NCI-H460 (cell line): ENCODE data around the gene FBXL4. TPM values are rescaled to one million over a fixed set of nuclear protein-coding genes. Genes with fewer than 3 reads are reported as not detected.

ENCODE experiments used
- DNase-seq: peaks from one replicate; pipeline ENCODE4 v3.0.0-alpha.2; 2016; ENCODE audit warnings: low read depth; ENCODE audit errors: extremely low read depth
- polyA plus RNA-seq: library from polyadenylated mRNA; depleted of rRNA; stranded (reverse); fragments of >200 nt; gene quantifications from 2 replicates; pipeline ENCODE4 v1.2.3, GENCODE V29; 2014; cell fraction: nucleus; rRNA removed
- total RNA-seq: library from RNA; depleted of rRNA; stranded (reverse); fragments of >200 nt; shearing (Covaris generic); gene quantifications from 2 replicates; pipeline ENCODE4 v1.2.3, GENCODE V29; 2014; rRNA removed

The FBXL4 gene
- 15.4 and 16.7 TPM in 2 replicates for total RNA-seq
- polyA plus RNA-seq = 9.5 and 12.3 TPM in 2 replicates

DNA sequence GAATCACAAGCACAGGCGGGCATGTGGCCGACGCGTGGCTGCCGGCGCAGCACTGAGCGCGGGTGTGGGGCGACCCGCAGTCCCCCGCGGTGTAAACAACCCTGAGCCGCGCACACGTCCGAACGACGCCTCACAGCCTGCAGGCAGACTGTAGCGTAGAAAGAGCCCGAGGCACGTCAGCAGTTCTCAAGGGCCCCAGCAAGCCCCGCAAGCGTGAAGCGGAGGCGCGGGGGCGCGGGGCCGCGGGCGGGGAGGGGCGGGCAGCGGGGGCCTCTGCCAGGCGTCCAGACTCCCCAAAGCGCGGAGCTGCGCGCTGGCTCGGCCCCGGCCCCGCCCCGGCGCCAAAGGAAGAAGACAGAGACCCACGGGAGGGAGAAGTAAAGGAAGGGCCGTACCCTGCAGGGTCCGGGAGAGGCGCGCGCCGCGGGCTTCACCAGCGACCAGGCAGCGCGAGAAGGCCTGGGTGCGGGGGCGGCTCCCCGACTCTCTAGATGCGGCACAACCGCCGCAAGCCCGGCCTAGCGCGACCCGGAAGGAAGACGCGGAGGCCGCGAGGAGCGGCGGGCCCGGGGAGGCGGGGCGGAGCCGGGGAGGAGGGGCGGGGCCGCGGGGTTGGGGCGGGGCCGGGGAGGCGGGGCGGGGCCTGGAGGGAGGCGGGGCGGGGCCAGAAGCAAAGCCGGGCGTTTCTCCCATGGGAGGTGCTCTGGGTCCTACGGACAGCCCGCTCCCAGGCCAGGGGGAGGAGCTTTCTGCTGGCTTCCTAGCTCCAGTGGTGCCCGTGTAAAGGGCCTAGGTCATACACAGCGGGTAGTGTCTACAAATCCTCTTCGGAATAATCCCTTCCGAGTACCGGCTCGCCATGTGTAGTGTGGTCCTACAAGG lies at the start of gene FBXL4:
Gene FBXL4 (minus strand): TSS at position 536 of the 882 bp plus-strand sequence. CDS start 20,958 bp downstream, outside the sequence.
- DNase-seq = peak; percentile 84

DNA sequence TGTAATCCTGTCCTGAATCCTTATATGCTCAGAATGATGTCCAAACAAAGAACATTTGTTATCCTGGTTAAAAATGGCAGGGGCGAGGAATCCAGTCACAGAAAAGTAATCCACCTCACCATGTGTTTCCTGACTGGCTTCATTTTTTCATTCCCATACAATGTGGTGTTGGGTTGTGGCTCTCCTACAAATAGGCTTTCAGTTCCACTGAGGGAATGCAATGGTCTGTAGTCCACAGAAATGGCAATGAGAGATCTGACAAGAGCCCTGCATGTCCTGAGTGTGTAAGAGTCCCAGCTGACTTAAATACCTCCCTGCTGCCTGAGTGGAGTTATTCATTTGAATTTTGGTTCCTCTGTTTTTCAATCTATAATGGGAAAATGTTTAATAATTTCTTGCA lies 47.4 kb upstream of the FBXL4 start:
- no peak for DNase-seq

DNA sequence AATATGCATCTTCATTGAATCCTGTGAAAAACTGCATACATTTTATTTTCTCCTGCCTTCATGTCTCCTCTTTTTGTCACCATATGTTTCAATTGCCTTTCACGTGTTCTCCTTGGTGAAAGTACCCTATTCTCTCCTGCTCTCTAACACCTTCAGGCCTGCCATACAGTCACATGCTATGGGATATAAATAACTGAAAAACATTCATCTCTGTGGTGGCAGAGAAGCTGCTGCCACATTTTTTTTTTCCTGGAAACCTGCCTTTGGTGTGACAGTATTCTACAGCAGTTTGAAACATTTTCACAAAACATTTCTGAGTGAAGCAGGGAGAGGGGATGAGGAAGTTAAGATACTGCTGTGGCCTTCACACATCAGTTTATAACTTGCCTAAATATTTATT lies 44.8 kb upstream of the FBXL4 start:
- DNase-seq = no peak

DNA sequence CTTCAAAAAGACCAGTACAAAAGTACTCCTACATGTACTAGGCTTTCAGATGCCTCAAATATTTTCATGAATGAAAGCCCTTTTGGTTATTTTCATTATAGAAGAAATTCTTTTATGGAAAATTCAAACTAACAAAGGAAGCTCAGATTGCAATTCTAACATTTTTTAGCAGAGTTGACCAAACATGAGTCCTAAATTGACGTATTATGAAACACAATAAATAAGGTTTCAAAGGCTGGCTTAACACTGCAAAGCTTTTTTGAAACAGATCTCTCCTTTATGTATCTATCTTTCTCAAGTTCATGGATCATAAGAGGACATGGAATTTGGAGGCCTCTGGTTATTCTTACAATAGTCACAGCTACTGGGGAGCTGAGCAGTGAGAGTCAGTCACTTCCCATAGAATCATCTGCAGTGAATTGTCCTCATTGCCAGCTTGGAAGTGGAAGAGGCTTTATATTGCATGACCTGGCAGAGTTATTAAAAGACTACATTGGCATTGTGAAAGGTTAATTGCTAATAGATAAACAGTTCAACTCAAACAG lies 38.4 kb upstream of the FBXL4 start:
- no peak for DNase-seq

DNA sequence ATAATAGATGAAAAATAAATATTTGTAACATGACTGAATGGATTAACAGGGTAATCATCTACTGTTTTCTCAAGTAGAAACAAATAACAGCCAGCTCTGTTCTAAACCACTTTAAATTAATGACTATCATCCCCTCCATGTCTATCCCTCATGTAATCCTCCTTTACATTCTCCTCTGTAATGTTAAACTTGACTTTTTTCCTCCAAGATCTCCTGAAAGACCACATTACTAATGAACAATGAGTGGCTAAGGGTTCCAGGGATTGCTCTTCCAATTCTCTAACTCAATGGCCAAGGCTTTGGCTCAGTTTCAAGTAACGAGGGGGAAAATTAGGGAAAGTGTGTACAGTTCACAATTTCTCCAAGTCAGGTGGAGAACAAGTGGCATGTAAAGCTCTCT lies 37.6 kb upstream of the FBXL4 start:
- DNase-seq = no peak

DNA sequence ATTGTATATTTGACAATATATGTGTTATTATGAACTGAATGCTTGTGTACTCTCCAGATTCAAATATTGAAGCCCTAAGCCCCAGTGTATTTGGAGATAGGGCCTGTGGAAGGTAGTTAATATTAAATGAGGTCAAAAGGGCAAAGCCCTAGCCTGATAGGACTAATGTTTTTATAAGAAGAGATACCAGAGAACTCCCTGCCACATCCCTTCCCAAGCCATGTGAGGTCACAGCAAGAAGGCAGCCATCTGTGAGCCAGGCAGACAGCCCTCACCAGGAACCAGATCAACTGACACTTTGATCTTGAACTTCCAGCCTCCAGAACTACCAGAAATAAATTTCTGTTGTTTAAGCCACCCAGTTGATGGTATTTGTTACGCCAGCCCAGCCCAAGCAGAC lies 36.4 kb upstream of the FBXL4 start:
- no peak for DNase-seq

DNA sequence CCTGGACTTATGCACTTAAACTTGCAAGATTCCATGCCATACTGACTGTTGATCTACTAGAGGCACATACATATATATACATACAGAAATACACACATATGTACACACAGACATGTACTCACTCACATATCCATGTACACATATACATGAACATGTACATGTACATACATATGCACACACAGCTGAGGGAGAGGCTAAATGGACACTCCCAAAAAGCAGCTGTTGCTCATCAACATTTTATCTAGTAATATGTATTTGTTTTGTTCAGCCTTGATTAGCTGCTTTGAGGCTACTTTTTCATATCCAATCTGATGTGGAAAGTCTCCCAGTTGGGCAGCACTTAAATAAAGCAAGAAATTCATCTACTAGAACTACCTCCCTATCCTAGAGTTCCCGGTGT lies 33.7 kb upstream of the FBXL4 start:
- no peak for DNase-seq

DNA sequence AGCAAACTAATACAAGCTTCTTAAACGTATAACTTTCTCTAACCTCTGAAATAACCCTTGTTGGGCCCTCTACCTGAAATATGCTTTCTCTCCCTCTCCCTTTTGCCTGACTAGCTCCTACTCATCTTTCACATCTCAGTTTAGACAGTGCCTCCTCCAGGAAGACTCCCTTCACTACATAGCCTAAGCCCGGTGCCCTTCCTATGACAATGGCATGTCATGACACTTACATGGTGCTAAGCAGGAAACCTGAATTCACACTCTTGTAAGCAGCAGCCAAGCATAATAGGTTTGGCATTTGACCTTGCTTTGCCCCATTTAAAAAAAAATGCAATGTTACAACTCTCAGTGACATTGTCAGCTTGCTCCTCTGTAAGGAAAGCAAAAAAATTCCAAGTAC lies 33.1 kb upstream of the FBXL4 start:
- no peak for DNase-seq

DNA sequence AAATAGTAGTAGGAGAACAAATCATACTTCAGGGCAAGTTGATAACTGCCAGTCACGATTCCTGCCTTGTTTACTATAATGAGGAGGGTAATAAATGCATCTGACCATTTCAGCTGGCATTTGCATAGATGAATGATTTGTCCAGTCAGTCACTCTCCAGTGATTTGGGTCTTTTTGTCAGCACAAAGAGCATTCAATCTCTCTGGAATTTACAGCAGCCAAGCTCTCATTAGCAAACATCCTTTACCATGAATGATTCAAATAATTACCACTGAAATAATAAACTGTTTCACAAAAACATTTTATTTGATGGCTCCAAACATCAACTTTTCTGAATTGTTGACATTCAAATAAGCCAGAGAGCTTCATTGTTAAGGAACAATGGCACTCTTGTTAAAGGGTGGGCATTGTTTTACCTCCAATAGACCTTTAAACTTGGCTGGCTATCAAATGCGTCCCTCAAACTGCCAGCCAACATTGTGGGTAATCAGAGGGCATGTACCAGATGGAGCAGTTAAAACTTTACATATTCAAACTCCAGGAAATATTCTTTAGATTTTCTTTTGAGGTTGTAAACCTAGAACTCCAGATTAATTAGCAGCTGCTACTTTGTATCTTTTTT lies 30.0 kb upstream of the FBXL4 start:
- no peak for DNase-seq

DNA sequence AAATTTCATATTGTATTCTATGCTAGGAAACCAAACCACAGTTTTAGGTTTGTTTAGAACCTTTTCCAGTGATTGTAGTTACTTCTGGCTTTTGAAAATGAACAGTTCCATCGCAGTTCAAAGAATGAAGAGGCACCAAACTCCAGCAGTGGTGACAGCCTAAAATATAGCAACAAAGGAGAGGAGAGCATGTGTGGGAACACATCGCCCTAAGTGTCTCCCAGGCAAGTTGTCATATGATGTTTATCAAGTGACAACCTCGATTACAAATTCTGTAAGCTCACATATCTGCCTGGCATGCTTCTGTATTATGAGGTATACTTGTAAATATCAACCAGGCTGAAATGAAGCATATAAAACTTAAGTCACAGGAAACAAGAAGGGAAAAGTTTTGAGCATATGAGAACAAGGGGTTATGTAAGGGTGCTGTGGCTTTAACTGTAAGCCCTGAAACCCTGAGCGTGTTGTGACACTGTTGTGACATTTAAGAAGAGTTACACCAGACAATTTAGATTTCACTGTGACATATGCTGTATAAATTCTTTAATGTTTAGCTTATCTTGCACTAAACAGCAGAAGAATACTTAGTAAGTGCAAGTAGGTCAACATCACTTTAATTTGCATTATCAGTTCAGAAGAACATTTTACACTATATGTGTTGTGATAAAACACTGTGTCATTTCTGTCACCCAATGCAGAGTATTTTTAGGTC lies 29.1 kb upstream of the FBXL4 start:
- DNase-seq = no peak

DNA sequence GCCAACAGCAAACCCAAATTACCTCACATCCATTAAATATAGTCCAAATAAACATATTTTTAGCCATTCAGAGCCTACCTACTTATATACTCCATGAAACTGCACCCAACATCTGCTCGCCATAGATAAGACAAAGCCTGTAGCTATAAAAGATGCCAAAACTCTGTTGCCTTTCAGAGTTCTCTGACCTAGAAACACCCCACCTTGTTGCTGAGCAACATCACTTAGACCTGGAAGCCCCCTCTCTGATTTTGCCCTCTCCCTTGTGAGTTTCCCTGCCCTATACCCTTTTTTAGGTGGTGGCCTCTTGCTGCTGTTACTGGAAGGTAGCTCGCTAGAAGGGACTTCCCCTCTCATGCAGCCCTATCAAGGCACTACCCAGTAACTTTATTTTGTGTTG lies 27.7 kb upstream of the FBXL4 start:
- no peak for DNase-seq

DNA sequence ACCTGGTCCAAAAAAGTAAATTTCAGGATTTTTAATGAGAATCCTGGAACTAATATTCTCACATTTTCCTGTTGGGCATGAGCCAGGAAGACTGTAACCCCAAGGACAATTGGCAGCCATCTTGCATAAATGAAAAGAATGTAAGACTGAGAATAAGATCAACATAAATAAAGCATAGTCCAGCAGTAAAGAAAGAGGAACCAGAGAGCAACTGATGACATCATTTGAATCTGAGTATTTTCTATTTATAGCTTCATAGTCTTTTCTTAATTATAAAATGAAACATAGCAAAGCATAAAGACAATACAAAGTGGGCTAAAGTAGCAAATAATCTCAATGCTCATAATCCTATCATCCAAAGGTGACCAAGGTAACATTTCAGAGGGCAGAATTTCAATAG lies 26.6 kb upstream of the FBXL4 start:
- no peak for DNase-seq

DNA sequence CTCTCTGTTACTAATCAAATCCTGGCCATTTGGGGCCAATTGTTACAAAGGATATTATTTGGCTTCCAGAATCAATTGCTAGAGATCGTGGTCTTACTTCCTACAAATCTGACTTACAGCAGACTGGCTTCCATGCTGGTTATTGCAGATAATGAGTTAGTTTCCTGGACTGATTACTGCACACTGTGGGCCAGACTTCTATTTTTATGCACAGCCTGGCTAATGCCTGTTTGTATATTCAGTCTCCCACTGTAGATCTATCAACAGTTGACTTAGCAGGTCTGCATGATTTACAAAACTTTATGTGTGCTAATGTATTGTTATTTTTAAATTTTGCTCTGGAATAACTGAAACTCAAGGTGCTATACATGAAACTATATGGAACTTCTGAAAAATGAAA lies 25.8 kb upstream of the FBXL4 start:
- DNase-seq = no peak

DNA sequence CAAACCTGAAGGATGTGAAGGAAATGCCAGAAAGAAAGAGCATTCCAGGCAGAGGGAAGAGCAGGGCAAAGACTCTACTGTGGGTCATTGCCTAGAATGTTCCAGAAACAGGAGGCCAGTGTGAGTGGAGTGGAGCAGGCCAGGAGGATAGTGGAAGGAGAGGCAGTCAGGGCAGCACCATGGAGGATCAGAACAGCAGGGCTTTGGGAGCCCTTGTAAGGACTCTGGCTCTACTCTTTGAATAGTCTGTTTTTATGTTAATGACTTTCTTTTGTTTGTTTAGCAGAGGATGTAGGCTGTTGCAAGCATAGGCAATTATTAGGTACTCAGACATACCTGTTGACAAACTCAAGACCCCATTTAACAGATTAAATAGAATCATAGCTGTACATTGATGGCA lies 23.6 kb upstream of the FBXL4 start:
- no peak for DNase-seq

DNA sequence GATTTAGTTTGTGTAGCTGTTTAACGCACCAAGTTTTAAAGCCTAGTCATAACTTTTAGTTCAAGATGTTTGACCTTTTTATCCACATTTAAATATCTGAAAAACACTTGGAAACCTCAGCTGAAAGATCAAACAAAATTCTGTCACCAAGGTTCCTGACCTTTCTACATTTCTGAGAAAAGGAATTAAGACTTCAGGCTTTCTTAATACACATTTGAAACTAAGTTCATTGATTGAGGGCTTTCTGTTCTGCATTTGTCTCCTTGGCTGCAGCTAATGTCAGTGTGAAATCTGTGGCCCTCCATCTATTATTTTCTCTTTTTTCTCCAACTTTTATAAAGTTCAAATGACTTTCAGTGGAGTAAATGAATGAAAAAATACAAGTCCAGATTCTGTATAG lies 22.7 kb upstream of the FBXL4 start:
- DNase-seq = no peak

DNA sequence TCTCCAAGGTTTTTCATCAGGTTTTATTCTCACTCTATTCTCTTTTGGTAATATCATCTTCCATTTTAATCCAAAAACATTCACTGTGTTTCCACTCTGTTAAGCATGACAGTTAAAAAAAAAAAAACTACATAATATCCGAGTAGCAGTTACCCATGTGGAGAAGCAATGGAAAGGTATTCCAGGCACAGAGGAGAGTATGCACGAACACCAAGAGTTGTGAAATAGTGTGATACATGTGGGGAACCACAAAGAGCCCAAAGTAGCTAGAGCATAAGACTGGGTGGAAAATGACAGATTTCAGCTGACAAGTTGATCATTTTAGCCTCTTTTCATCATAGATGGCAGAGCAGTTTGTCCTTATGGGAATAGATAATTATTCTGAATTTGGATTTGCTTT lies 19.9 kb upstream of the FBXL4 start:
- DNase-seq = no peak

DNA sequence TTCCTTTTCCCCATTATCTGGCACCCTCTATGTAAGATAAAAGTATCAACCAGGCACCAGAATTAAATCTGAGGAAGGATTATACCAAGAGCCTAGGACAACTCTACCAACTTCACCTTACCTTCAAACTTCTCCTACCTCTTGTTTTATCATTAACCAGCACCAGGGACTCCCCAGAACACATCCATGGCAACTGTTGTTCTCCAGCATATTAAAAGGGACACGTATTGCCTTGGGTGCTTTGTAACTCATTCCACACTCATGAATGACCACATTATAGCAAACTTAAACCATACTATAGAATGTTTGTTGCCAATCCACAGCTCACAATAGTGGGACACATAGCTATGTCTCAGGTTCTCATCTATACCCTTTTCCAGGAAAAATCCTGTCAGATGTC lies 11.9 kb upstream of the FBXL4 start:
- no peak for DNase-seq

DNA sequence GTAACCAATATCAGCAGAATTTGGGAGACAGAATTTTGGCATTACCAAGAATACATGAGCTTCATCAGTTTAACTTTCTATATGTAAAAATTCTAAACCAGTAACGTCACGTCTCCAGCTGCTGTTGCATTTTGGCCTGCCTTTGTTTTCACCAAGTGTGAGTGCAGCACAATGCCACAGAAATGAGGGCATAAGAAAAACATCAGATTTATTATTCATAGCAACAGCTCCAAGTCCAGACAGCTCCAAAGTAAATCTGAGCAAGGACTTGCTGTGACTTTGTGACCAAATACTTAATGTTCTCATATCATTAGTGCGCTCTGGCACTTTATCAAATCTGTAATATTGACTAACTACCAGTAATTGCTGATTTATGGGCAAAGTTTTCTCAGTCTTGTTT lies 11.0 kb upstream of the FBXL4 start:
- DNase-seq = no peak

DNA sequence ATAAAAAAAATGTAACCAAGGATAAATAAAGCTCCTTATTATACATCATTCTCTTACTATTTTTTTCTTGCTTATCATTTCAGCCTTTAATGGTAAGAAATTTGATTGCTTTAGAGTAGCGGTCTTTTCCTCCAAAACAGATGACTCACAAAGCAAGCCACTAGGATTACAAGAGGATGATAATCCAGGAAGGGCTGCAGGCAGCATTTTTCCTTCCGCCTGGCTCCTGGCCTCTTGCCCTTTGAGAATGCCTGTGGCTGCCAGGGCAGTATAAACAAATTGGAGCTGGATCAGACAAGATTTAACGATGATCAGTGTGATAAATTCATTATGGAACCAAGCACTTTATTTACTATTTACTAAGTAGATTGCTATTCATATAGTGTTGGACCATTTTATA lies 9.7 kb upstream of the FBXL4 start:
- DNase-seq = peak; percentile 38

DNA sequence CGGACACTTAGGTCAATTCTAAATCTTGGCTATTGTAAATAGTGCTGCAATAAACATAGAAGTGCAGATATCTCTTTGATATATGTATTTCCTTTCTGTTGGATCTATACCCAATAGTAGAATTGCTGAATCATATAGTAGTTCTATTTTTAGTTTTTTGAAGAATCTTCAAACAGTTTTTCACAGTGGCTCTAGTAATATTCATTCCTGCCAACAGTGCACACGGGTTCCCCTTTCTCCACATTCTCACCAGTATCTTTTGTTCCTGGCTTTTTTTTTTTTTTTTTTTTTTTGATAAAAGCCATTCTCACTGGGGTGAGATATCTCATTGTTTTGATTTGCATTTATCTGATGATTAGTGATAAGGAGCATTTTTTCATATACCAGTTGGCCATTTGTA lies 1.8 kb upstream of the FBXL4 start:
- no peak for DNase-seq

DNA sequence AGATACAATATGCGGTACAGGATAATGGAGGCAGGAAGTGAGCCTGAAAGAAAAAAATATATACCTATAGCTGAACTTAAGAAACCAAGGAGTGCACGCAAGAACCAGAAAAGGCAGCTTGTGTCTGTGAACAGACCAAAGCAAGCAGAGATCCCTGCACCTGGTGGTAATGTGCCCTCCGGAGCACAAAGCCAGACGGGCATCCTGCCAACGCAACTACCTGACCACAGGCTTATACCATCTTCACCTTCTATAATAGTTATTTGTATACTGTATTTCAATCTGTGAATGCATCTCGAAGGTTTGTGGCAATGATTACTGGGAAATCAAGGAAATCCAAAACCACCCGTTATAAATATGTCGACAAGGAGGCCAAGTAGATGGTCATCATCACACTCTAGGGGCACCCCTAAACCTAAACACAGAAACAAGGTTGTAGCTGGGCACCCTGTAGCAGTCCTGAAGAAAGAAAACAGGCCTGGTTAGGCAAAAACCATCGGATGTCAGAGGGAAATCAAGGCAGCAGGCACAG lies 801 bp downstream of the FBXL4 start:
- no peak for DNase-seq
